Measurements from ENCODE around the gene UNC5CL. TPM values are rescaled to one million over a fixed set of nuclear protein-coding genes. Genes with fewer than 3 reads are reported as not detected.

Gene UNC5CL
- polyA plus RNA-seq, 1 donor (not counting 4 experiments of a cell fraction or from before 2014, with no cell fraction given): 0.34 TPM

GRCh38 chr6:41071501-41071922, 32.5 kb upstream of the UNC5CL start:
- H3K9me1 ChIP-seq (ENCODE audit: control insufficient read depth, extremely low read depth, insufficient read depth, low read length): no peaks in the 10 kb centered on the region
- H4K20me1 ChIP-seq (ENCODE audit: control insufficient read depth, extremely low read depth, insufficient read depth, low read length): no peaks in the 10 kb centered on the region
- peaks cover 30% of the 10 kb centered on the region for H3K79me2 ChIP-seq (ENCODE audit: control insufficient read depth, insufficient read depth, low read length)
- FAIRE-seq: peak; percentile 77
- H3K36me3 ChIP-seq (ENCODE audit: control insufficient read depth in 2 of 2, extremely low read depth in 1 of 2, insufficient read depth in 2 of 2, low read length in 2 of 2): peaks cover 0 to 7% of the 10 kb centered on the region in 2 experiments
- no peaks in the 10 kb centered on the region for H3K27me3 ChIP-seq (ENCODE audit: control insufficient read depth, extremely low read depth, insufficient read depth, low read length)
- H3K4me1 ChIP-seq (ENCODE audit: control insufficient read depth, extremely low read depth, insufficient read depth, low read length): peaks cover 5% of the 10 kb centered on the region
- peak overlapping the region; percentile 85 to 93 (median 88) for H3K4me3 ChIP-seq (ENCODE audit: control insufficient read depth in 2 of 3, extremely low read depth in 1 of 3, insufficient read depth in 2 of 3, low read depth in 1 of 3, low read length in 3 of 3)
- TF ChIP-seq EZH2 (IDR thresholded peaks at IDR 0.05; ENCODE audit: low read length) (no peak), CTCF (optimal IDR thresholded peaks at IDR 0.05 in 1 of 3, IDR thresholded peaks at IDR 0.05 in 1 of 3, conservative IDR thresholded peaks at IDR 0.05 in 1 of 3; ENCODE audit: extremely low read depth in 1 of 3, insufficient read depth in 2 of 3, low read length in 3 of 3) (peak in 1 of 3 experiments; percentile 11)
- peak overlapping the region; percentile 81 for H3K4me2 ChIP-seq (ENCODE audit: control insufficient read depth, extremely low read depth, insufficient read depth, low read depth, low read length)
- peak overlapping the region; percentile 93 for H3K9ac ChIP-seq (ENCODE audit: control insufficient read depth, extremely low read depth, insufficient read depth, low read length)
- DNase-seq (ENCODE audit: low read depth, low spot score): no peak
- peak overlapping the region; percentile 90 for H2AFZ ChIP-seq (ENCODE audit: control insufficient read depth, low read length)
- dilution Hi-C loops (cut with MboI; ENCODE audit: extremely low pct_ligation_motif_present, low sequenced_read_pairs): no loop called here
- peak overlapping the region; percentile 96 for H3K27ac ChIP-seq (ENCODE audit: control insufficient read depth, insufficient read depth, low read length)
- H3K9me3 ChIP-seq (ENCODE audit: control insufficient read depth, low read depth, low read length): no peaks in the 10 kb centered on the region

- H3K27me3 ChIP-seq (ENCODE audit: control insufficient read depth, extremely low read depth, insufficient read depth, low read length): no peaks in the 10 kb centered on the region
- no peak overlapping the region for H3K4me3 ChIP-seq (ENCODE audit: control insufficient read depth in 2 of 3, extremely low read depth in 1 of 3, insufficient read depth in 2 of 3, low read depth in 1 of 3, low read length in 3 of 3)
- no peak overlapping the region for H3K4me2 ChIP-seq (ENCODE audit: control insufficient read depth, extremely low read depth, insufficient read depth, low read depth, low read length)
- peak; percentile 62 for FAIRE-seq
- no peak overlapping the region for H3K27ac ChIP-seq (ENCODE audit: control insufficient read depth, insufficient read depth, low read length)
- dilution Hi-C loops (cut with MboI; ENCODE audit: extremely low pct_ligation_motif_present, low sequenced_read_pairs): no loop called here
- H3K4me1 ChIP-seq (ENCODE audit: control insufficient read depth, extremely low read depth, insufficient read depth, low read length): no peaks in the 10 kb centered on the region
- TF ChIP-seq EZH2 (IDR thresholded peaks at IDR 0.05; ENCODE audit: low read length) (no peak), CTCF (optimal IDR thresholded peaks at IDR 0.05 in 1 of 3, IDR thresholded peaks at IDR 0.05 in 1 of 3, conservative IDR thresholded peaks at IDR 0.05 in 1 of 3; ENCODE audit: extremely low read depth in 1 of 3, insufficient read depth in 2 of 3, low read length in 3 of 3) (peak; percentile 63 to 75 (median 71))
- no peaks in the 10 kb centered on the region for H3K9me3 ChIP-seq (ENCODE audit: control insufficient read depth, low read depth, low read length)
- no peaks in the 10 kb centered on the region for H3K79me2 ChIP-seq (ENCODE audit: control insufficient read depth, insufficient read depth, low read length)
- no peaks in the 10 kb centered on the region for H3K9me1 ChIP-seq (ENCODE audit: control insufficient read depth, extremely low read depth, insufficient read depth, low read length)
- H3K9ac ChIP-seq (ENCODE audit: control insufficient read depth, extremely low read depth, insufficient read depth, low read length): no peak overlapping the region
- H3K36me3 ChIP-seq (ENCODE audit: control insufficient read depth in 2 of 2, extremely low read depth in 1 of 2, insufficient read depth in 2 of 2, low read length in 2 of 2): peaks cover 2 to 8% of the 10 kb centered on the region in 2 experiments
- no peaks in the 10 kb centered on the region for H4K20me1 ChIP-seq (ENCODE audit: control insufficient read depth, extremely low read depth, insufficient read depth, low read length)
- DNase-seq (ENCODE audit: low read depth, low spot score): peak; percentile 30
- H2AFZ ChIP-seq (ENCODE audit: control insufficient read depth, low read length): no peak overlapping the region
Measured at GRCh38 chr6:41066867-41067304, 27.9 kb upstream of the UNC5CL start.

Measured in keratinocyte (primary cell).